H1 (cell line): ENCODE data around the gene AMHR2.

Source experiments
- CTCF ChIP-seq, 3 experiments: IDR thresholded peaks; 1 replicate in 2 of 3; 2 replicates in 1 of 3; pipeline versions ENCODE4 v1.5.1 to v1.6.1; 2011; ENCODE audit warnings: low read length in 3 of 3, mild to moderate bottlenecking in 3 of 3, inconsistent platforms in 2 of 3, low read depth in 1 of 3, moderate library complexity in 1 of 3; ENCODE audit not compliant: insufficient read depth in 1 of 3; ENCODE audit errors: control extremely low read depth in 1 of 3
- EGR1 ChIP-seq: IDR thresholded peaks from 2 replicates; pipeline ENCODE4 v1.6.1; 2011; ENCODE audit warnings: low read depth, low read length, borderline replicate concordance
- EZH2 ChIP-seq: fragments of 200-600 bp; sonication (generic); IDR thresholded peaks from 2 replicates; pipeline ENCODE4 v1.7.1; 2012; ENCODE audit warnings: low read depth, mild to moderate bottlenecking, moderate library complexity, low read length, inconsistent platforms; ENCODE audit not compliant: severe bottlenecking
- KDM1A ChIP-seq: fragments of 200-600, 300-600 bp; sonication (generic); IDR thresholded peaks from 2 replicates; pipeline ENCODE4 v1.7.1; 2016; ENCODE audit warnings: mild to moderate bottlenecking, low read length, borderline replicate concordance
- RAD21 ChIP-seq, 2 experiments: IDR thresholded peaks in 1 of 2; conservative IDR thresholded peaks in 1 of 2; 2 replicates each; pipeline ENCODE4 v1.6.1; 2011; ENCODE audit warnings: low read depth in 2 of 2, low read length in 2 of 2, improper control_type of control experiment in 1 of 2, inconsistent platforms in 1 of 2, mild to moderate bottlenecking in 1 of 2, moderate library complexity in 1 of 2

GRCh38 chr12:53459097-53459496, 35.4 kb downstream of the AMHR2 start:
- TF ChIP-seq EGR1 (no peak), KDM1A (no peak), CTCF (IDR thresholded peaks at IDR 0.05; ENCODE audit: control extremely low read depth in 1 of 3, insufficient read depth in 1 of 3, low read depth in 1 of 3, low read length in 3 of 3) (no peak), RAD21 (IDR thresholded peaks at IDR 0.05 in 1 of 2, conservative IDR thresholded peaks at IDR 0.05 in 1 of 2; ENCODE audit: low read depth in 2 of 2, low read length in 2 of 2) (no peak), EZH2 (no peak)
